ENCODE results near the gene P2RX2. TPM values are rescaled to one million over a fixed set of nuclear protein-coding genes. Genes with fewer than 3 reads are reported as not detected.

The P2RX2 gene
- polyA plus RNA-seq, 3 donors from 2014 or later: not detected

- DNase-seq: no peak
- H3K27me3 Mint-ChIP-seq (ENCODE audit: low read depth in 3 of 3): peaks cover 0 to 2% (median 1%) of the 10 kb centered on the region in 3 donors
- H3K36me3 Mint-ChIP-seq: peaks cover 0 to 8% (median 4%) of the 10 kb centered on the region in 3 donors
- H3K4me1 Mint-ChIP-seq: no peaks in the 10 kb centered on the region
- H3K9me3 Mint-ChIP-seq: no peaks in the 10 kb centered on the region
- H3K4me3 Mint-ChIP-seq: no peak overlapping the region
- no peak overlapping the region for H3K27ac Mint-ChIP-seq
These were observed 40.5 kb upstream of the P2RX2 start for GRCh38 chr12:132578118-132578517.

GRCh38 chr12:132578826-132579225, 39.8 kb upstream of the P2RX2 start:
- Mint-ChIP-seq H3K36me3 (peaks cover 0 to 8% (median 4%) of the 10 kb centered on the region in 3 donors), H3K9me3 (no peaks in the 10 kb centered on the region), H3K4me1 (no peaks in the 10 kb centered on the region), H3K27ac (peak overlapping the region in 2 of 6 donors; percentile 11 to 64), H3K4me3 (no peak overlapping the region), H3K27me3 (ENCODE audit: low read depth in 3 of 3) (peaks cover 0 to 2% (median 0%) of the 10 kb centered on the region in 3 donors)
- DNase-seq: no peak

- no peak overlapping the region for H3K27ac Mint-ChIP-seq
- H3K4me3 Mint-ChIP-seq: no peak overlapping the region
- no peaks in the 10 kb centered on the region for H3K9me3 Mint-ChIP-seq
- DNase-seq: no peak
- H3K4me1 Mint-ChIP-seq: no peaks in the 10 kb centered on the region
- H3K36me3 Mint-ChIP-seq: peaks cover 0 to 8% (median 4%) of the 10 kb centered on the region in 3 donors
- H3K27me3 Mint-ChIP-seq (ENCODE audit: low read depth in 3 of 3): peaks cover 0 to 2% (median 0%) of the 10 kb centered on the region in 3 donors
These were observed 38.8 kb upstream of the P2RX2 start for GRCh38 chr12:132579744-132580143.

DNA sequence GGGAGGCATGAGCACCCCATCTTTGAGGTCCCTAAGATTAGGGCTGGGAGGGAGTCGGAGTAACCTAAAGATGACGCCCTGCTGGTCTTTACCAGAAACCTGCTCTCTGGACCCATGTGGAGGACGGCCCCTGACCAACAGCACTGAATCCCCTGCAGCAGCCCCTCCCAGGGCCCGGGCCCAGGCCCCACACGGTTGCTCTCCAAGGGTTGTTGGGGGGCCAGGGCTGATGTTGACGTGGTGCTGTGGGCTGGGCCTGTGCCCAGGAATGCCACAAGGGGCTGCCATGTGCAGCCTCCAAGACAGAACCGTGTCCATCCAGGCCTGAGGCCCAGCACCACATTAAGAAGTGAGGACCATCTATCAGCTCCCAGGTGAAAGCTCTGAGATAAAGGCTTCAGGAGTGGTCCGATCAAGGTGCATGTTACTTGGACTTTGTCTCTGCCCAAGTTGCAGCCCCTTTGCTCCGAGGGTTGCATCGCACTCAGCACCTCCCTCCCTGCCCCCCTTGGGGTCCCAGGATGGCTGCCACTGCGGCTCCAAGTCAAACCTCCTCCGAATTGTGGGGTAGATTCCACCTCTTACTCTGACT, 37.8 kb upstream of the P2RX2 start:
- H3K27ac Mint-ChIP-seq: no peak overlapping the region
- H3K9me3 Mint-ChIP-seq: no peaks in the 10 kb centered on the region
- H3K4me1 Mint-ChIP-seq: no peaks in the 10 kb centered on the region
- peaks cover 0 to 8% (median 0%) of the 10 kb centered on the region in 3 donors for H3K36me3 Mint-ChIP-seq
- no peak overlapping the region for H3K4me3 Mint-ChIP-seq
- peaks cover 0 to 2% (median 0%) of the 10 kb centered on the region in 3 donors for H3K27me3 Mint-ChIP-seq (ENCODE audit: low read depth in 3 of 3)
- no peak for DNase-seq

DNA sequence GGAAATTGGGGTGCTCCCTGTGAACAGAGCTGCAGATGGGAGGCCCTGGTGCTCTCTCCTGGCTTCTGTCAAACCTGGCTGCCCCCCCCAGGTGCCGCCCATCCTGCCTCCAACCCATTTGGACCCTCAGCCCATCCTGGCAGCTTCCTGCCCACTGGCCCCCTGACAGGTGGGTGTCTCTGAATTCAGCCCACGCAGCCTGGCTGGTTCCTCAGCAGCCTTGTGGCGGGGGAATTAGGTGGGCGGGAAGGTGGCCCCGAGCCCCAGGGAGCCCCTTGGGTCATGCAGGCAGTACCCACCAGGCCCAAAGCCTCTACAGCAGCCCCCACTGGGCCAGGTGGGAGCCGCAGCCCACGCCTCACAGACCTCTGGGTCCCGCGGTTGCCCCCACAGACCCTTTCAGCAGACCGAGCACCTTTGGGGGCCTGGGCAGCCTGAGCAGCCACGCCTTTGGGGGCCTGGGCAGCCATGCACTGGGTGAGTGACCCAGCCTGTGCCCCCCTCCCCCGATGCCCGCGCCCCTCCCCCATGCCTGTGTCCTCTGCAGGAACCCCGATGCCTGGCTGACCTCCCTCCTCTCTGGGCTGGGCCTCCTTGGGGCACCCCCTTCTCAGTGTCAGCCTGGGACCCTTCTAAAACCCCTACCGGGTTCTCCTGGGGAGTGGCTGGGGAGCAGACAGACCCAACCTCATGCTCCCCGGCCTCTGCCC, 37.1 kb upstream of the P2RX2 start:
- Mint-ChIP-seq H3K27ac (no peak overlapping the region), H3K27me3 (ENCODE audit: low read depth in 3 of 3) (peaks cover 0 to 2% (median 0%) of the 10 kb centered on the region in 3 donors), H3K4me1 (no peaks in the 10 kb centered on the region), H3K9me3 (no peaks in the 10 kb centered on the region), H3K36me3 (peaks cover 0 to 8% (median 0%) of the 10 kb centered on the region in 3 donors), H3K4me3 (no peak overlapping the region)
- DNase-seq: no peak

- H3K4me1 Mint-ChIP-seq: no peaks in the 10 kb centered on the region
- no peak for DNase-seq
- no peak overlapping the region for H3K27ac Mint-ChIP-seq
- H3K36me3 Mint-ChIP-seq: peaks cover 0 to 8% (median 0%) of the 10 kb centered on the region in 3 donors
- no peaks in the 10 kb centered on the region for H3K27me3 Mint-ChIP-seq (ENCODE audit: low read depth in 3 of 3)
- no peak overlapping the region for H3K4me3 Mint-ChIP-seq
- no peaks in the 10 kb centered on the region for H3K9me3 Mint-ChIP-seq
These were observed 36.5 kb upstream of the P2RX2 start for GRCh38 chr12:132582058-132582420.

DNA sequence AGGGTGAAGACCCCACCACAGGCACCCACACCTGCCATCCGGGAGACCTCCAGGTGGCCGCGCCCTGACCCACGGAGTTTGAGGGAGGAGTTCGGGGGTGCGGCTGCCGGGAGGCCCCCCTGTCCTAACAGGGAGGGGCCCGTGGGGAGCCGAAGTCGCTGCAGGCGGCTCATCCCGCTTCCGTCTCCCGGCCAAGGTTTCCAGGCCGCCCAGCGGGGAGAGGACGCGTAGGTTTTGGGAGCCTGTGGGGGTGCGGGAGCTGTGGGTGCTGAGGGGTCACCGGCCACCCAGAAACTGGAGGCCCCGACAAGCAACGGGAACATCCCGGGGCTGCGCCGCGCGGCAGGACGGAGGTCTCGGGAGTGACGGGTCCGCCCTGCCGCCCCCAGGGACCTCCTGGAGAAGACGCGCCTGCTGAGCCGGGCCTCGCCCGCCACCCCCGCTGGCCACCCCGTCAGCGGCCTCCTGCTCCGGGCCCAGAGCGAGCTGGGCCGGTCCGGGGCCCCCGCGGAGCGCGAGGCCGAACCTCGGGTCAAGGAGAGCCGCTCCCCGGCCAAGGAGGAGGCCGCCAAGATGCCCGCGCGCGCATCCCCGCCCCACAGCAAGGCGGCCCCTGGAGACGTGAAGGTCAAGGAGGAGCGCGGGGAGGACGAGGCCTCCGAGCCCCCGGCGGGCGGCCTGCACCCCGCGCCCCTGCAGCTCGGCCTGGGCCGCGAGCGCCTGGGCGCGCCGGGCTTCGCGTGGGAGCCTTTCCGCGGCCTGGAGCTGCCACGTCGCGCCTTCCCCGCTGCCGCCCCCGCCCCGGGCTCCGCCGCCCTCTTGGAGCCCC, 35.8 kb upstream of the P2RX2 start:
- no peaks in the 10 kb centered on the region for H3K9me3 Mint-ChIP-seq
- H3K27me3 Mint-ChIP-seq (ENCODE audit: low read depth in 3 of 3): no peaks in the 10 kb centered on the region
- H3K4me1 Mint-ChIP-seq: no peaks in the 10 kb centered on the region
- DNase-seq: no peak
- no peak overlapping the region for H3K27ac Mint-ChIP-seq
- H3K4me3 Mint-ChIP-seq: no peak overlapping the region
- peaks cover 0 to 8% (median 0%) of the 10 kb centered on the region in 3 donors for H3K36me3 Mint-ChIP-seq

DNA sequence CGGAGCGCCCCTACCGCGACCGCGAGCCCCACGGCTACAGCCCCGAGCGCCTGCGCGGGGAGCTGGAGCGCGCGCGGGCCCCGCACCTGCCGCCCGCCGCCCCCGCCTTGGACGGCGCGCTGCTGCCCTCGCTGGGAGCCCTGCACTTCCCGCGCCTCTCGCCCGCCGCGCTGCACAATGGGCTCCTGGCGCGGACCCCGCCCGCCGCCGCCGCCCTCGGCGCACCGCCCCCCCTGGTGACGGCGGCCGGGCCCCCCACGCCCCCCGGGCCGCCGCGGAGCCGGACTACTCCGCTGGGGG, 35.2 kb upstream of the P2RX2 start:
- Mint-ChIP-seq H3K4me1 (no peaks in the 10 kb centered on the region), H3K27ac (no peak overlapping the region), H3K36me3 (peaks cover 0 to 4% (median 0%) of the 10 kb centered on the region in 3 donors), H3K27me3 (ENCODE audit: low read depth in 3 of 3) (no peaks in the 10 kb centered on the region), H3K4me3 (no peak overlapping the region), H3K9me3 (no peaks in the 10 kb centered on the region)
- no peak for DNase-seq

DNA sequence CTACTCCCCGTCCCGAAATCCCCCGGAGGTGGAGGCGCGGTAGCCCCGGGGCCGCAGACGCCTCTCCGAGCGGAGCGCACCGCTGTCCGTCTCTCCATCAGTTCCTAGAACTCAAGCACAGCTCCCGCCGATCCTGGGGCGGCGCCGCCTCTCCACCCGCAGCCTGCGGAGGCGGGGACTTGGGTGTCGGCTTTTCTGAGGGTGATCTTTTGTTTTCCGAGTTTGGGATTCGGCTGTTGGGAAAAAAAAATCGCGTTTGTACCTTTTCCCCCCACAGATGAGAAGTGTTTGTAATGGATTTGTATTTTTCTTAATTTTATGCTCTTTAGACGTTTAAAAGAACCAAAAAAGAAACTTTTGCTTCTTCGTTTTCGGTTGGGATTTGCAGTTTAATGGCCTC, 34.8 kb upstream of the P2RX2 start:
- Mint-ChIP-seq H3K9me3 (no peaks in the 10 kb centered on the region), H3K27me3 (ENCODE audit: low read depth in 3 of 3) (peaks cover 0 to 2% (median 0%) of the 10 kb centered on the region in 3 donors), H3K27ac (peak overlapping the region in 1 of 6 donors; percentile 58), H3K4me3 (no peak overlapping the region), H3K36me3 (peaks cover 0 to 4% (median 0%) of the 10 kb centered on the region in 3 donors), H3K4me1 (no peaks in the 10 kb centered on the region)
- no peak for DNase-seq

DNA sequence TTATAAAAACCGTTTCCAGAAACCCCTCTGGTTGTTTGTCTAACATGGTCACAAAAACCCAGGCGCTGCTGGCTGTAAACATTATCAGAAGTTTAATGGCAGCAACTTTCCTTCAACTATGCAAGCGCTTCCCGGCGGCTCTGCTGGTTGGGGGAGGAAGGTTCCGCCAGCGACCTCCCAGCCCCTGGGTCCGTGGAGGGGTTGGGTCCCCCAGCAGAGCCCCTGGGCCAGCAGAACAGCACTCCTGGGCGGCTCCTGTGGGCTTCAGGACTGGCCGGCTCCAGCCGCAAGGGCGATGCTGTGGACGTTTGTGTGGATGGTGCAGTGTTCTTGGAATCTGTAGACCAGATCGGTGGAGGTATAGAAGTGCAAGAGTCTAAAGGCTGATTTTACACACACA, 34.1 kb upstream of the P2RX2 start:
- H3K36me3 Mint-ChIP-seq: no peaks in the 10 kb centered on the region
- no peaks in the 10 kb centered on the region for H3K4me1 Mint-ChIP-seq
- DNase-seq: no peak
- no peaks in the 10 kb centered on the region for H3K9me3 Mint-ChIP-seq
- H3K4me3 Mint-ChIP-seq: no peak overlapping the region
- peaks cover 0 to 5% (median 0%) of the 10 kb centered on the region in 3 donors for H3K27me3 Mint-ChIP-seq (ENCODE audit: low read depth in 3 of 3)
- peak overlapping the region in 1 of 6 donors; percentile 40 for H3K27ac Mint-ChIP-seq

DNA sequence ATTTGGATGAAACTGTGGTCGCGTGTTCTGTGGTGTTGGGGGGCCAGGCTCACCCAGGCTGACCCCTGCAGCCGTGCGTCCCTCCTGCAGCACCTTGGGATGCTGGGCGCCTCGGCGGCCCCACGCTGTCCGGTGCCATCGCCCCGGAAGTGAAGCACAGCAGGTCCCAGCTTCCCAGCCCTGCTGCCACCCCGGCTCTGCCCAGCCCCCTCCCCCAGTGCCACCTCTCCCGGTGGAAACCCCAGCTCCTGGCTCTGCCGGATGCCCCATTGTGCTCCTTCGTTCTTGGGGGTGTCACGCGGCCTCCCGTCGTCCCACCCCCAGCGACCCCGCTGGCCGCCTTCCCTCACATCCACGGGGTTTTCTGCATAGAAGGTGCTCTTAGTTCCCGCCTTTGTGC, 33.4 kb upstream of the P2RX2 start:
- no peak overlapping the region for H3K4me3 Mint-ChIP-seq
- no peak overlapping the region for H3K27ac Mint-ChIP-seq
- no peaks in the 10 kb centered on the region for H3K4me1 Mint-ChIP-seq
- no peaks in the 10 kb centered on the region for H3K9me3 Mint-ChIP-seq
- H3K27me3 Mint-ChIP-seq (ENCODE audit: low read depth in 3 of 3): peaks cover 0 to 5% (median 0%) of the 10 kb centered on the region in 3 donors
- no peaks in the 10 kb centered on the region for H3K36me3 Mint-ChIP-seq
- DNase-seq: no peak

DNA sequence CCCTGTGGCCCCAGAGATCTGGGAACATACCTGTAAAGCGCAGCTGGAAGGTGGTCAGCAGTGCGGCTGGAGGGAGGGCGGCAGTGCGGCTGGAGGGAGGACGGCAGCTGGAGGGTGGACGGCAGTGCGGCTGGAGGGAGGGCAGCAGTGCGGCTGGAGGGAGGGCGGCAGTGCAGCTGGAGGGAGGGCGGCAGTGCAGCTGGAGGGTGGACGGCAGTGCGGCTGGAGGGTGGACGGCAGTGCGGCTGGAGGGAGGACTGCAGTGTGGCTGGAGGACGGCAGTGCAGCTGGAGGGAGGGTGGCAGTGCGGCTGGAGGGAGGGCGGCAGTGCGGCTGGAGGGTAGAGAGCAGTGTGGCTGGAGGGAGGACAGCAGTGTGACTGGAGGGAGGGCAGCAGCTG, 31.6 kb upstream of the P2RX2 start:
- Mint-ChIP-seq H3K27me3 (ENCODE audit: low read depth in 3 of 3) (peaks cover 0 to 5% (median 1%) of the 10 kb centered on the region in 3 donors), H3K4me1 (no peaks in the 10 kb centered on the region), H3K36me3 (no peaks in the 10 kb centered on the region), H3K4me3 (no peak overlapping the region), H3K27ac (no peak overlapping the region), H3K9me3 (no peaks in the 10 kb centered on the region)
- no peak for DNase-seq

DNA sequence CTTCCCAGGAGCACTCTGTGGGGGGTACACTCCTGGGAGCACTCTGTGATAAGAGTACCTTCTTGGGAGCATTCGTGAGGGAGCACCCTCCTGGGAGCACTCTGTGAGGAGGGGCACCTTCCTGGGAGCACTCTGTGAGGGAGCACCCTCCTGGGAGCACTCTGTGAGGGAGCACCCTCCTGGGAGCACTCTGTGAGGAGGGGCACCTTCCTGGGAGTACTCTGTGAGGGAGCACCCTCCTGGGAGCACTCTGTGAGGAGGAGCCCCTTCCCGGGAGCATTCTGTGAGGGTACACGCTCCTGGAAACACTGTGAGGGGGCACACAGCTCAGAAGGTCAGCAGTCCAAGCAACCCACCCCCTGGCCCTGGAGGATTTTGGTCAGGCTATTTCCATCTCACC, 30.8 kb upstream of the P2RX2 start:
- H3K4me1 Mint-ChIP-seq: no peaks in the 10 kb centered on the region
- H3K27me3 Mint-ChIP-seq (ENCODE audit: low read depth in 3 of 3): peaks cover 0 to 6% (median 1%) of the 10 kb centered on the region in 3 donors
- H3K4me3 Mint-ChIP-seq: no peak overlapping the region
- H3K9me3 Mint-ChIP-seq: no peaks in the 10 kb centered on the region
- no peaks in the 10 kb centered on the region for H3K36me3 Mint-ChIP-seq
- DNase-seq: no peak
- no peak overlapping the region for H3K27ac Mint-ChIP-seq

- H3K4me1 Mint-ChIP-seq: no peaks in the 10 kb centered on the region
- no peaks in the 10 kb centered on the region for H3K36me3 Mint-ChIP-seq
- no peaks in the 10 kb centered on the region for H3K9me3 Mint-ChIP-seq
- no peak overlapping the region for H3K27ac Mint-ChIP-seq
- no peak for DNase-seq
- peaks cover 0 to 8% (median 1%) of the 10 kb centered on the region in 3 donors for H3K27me3 Mint-ChIP-seq (ENCODE audit: low read depth in 3 of 3)
- H3K4me3 Mint-ChIP-seq: no peak overlapping the region
These were observed 30.3 kb upstream of the P2RX2 start for GRCh38 chr12:132588319-132588718.
